ENCODE results near the gene BANP.
"Not testable (repeated sequence)": the region's sequence is repeated elsewhere in the genome, so short reads cannot be mapped to it uniquely, and the experiment has no call there.

Gene BANP

DNA sequence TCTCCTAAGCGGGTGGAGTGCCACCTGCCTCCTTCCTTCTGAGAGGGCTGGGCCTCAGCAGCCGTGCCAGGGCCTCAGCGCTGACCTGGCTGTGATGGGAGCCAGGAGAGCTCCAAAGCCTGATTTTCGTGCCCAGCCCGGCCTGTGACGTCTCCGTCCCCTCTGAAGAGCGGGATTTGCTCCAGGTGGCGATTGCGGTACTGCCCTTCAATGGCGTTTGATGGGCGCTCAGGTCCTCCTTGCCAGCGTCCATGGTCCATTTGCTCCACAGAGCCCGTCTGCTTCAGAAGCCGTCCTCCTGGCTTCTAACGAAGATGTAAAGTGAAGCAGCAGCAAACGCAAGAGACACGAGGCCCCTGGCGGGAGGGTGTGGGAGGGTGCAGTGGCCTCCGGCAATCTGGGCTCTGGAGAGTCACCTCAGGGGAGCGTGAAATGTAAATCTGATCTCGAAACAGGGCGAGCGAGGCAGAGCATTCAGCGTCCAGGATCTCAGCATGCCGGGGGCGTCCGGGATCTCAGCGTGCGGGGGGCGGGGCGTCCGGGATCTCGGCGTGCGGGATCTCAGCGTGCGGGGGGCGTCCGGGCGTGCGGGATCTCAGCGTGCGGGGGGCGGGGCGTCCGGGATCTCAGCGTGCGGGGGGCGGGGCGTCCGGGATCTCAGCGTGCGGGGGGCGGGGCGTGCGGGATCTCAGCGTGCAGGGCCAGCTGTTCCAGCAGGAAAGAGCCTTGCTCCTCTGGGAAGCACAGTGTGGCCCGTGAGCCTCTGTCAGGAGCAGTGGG lies 68.0 kb downstream of the BANP start:
- not testable (repeated sequence) for DNase-seq

DNA sequence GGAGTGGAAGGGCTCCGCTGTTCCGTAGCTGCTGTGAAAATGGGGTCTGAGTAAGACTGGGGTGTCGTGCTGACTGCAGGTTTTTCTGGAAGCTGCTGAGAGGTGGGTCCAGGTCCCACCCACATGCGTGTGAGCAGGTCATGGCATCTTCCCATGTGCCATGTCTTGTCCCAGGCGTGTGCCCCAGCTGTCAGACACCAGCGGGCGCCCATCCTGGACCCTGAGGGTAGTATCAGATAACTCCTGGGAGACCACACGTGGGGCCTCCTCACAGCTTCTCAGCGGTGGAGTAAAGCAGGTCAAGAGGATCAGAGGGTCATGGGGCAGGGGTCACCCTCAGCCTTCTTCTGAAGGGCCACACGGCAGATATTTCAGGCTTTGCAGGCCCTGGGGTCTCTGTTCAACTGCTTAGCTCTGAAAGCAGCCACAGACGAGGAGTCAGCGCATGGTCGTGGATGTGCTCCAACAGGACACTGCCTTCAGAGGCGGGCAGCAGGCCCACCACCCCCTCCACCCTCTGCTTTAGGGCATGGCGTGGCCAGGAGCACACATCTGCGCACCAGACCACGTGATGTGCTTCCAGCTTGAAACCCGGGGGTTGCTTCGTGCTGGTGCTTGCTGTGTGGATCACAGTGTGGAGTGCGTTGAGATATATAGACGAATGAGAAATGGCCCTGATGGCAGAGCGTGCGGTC lies 68.7 kb downstream of the BANP start:
- DNase-seq, result no peak

DNA sequence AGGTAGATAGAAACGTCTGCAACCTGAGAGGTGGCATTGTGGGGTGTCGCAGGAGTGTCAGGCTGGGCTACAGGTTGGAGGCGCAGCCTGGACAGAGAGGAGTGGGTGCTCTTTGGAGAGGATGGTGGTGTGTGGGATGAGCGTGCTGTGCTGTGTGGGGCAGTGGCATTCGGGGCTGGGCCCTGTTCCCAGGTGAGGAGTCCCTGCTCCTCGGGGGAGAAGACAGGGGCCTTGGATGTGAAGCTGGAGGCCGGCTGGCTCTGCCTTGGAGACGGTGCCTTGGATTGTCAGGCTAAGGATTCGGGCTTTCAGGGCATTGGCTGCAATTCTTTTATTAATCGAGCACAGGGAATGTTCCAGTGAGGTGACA lies 69.3 kb downstream of the BANP start:
- no peak for DNase-seq

DNA sequence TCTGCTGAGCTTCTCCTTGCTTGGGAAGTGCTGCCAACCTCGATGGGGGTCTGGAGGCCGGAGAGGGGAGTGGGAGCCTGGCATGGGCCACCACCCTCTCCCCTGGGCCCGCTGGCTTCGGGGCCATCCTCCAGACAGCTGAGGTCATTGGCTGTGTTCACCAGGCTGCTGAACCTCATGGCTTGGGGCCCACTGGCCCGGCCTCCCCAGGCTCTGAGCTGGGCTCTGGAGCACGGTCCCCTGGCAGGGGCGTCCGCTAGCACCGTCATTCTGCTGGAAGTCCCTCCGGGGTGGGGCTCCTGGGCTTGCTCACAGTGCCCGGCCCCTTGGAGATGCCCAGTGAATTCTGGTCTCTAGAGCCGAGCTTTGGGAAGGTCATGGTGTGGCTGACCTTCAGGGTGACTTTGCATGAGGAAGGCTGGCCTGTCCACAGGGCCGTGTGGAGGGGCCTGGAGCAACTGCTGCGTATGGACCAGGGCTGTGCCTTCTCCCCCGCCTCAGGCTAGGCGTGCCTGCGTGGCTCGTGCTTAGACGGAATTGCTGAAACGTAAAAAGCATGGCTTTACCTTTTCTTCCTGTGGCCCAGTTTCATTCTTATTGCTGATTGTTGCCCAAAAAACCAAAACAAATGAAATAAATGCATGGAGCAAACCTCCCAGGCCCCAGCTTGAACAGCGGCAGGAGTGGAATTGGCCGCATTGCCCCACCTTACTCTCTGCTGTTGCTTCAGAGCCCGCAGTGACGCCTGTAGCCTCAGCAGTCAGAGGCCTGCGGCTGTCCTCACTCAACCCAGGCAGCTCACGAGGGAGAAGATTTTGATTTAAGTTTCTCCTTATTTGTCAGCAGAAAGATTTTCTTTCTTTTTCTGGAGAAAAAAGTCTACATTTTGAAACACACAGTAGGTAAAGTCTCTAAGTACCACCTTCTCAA lies 70.1 kb downstream of the BANP start:
- not testable (repeated sequence) for DNase-seq

DNA sequence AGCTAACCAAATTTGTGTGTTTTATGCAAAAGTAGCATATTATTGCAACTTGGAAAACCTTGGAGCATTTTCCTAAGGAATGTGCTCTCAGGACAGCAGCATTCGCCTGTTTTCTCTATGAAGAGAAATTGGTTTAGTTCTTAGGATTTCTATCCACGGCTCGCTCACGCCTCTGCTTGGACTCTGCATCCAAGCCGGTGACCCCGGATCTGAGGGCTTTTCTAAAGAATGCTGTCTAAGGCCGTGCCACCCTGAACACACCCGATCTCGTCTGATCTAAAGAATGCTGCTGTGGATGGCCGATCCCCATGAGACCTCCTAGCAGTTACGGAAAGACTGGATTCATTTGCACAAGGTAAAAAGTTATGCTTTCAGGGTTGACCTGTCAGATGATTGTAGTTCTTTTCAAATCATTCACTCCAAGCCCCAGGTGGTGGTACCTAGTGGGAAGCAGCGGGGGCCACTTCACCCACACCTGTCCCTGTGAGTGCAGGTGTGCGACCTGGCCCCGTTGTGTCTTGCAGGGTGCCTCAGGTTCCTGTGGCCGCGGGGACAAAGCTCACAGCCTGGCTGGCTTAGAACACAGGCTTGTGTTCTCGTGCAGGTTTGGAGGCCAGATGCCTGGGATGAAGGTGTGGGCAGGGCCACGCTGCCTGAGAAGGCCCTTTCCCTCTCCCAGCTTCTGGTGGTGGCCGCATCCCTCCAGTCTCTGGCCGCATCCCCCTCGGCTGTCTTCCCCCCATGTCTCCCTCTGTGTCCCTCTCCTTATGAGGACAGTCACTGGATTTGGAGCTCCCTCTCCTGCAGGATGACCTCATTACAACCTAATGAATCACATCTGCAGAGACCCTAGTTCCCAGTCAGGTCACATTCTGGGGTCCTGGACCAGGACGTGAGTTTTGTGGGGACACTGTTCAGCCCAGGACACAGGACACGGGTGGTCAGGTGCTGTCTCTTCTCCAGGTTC lies 71.1 kb downstream of the BANP start:
- no peak for DNase-seq

DNA sequence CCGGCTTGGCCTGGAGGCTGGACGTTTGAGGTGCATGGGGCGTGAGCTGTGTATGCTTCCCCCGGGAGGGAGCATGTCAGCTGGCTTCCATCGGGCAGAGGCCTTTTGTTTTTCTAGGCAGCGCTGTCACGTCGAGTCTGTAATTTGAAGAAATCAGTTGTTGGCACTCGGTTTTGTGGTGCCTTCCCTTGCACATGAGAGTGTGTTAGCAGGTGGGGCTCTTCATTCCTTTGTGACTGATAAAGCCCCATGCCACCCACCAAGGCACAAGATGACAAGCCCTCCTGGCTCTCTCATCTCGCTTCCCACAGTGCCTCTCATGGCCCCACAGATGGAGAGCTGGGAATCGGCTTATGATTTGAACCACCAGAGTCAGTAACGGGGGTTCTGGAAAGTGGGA lies 72.1 kb downstream of the BANP start:
- DNase-seq, result no peak

- no peak for DNase-seq
Measured at GRCh38 chr16:88023786-88024185, 72.6 kb downstream of the BANP start.

- not testable (repeated sequence) for DNase-seq
Measured at GRCh38 chr16:88024491-88025085, 73.4 kb downstream of the BANP start.

GRCh38 chr16:88025086-88025492 lies 73.9 kb downstream of the BANP start:
- DNase-seq, result not testable (repeated sequence)

- DNase-seq, result not testable (repeated sequence)
Measured at GRCh38 chr16:88025828-88026555, 74.8 kb downstream of the BANP start.

- no peak for DNase-seq
Measured at GRCh38 chr16:88026964-88027938, 76.0 kb downstream of the BANP start.

GRCh38 chr16:88028177-88028930 lies 77.1 kb downstream of the BANP start:
- not testable (repeated sequence) for DNase-seq

GRCh38 chr16:88030498-88030897 lies 79.3 kb downstream of the BANP start:
- no peak for DNase-seq

DNA sequence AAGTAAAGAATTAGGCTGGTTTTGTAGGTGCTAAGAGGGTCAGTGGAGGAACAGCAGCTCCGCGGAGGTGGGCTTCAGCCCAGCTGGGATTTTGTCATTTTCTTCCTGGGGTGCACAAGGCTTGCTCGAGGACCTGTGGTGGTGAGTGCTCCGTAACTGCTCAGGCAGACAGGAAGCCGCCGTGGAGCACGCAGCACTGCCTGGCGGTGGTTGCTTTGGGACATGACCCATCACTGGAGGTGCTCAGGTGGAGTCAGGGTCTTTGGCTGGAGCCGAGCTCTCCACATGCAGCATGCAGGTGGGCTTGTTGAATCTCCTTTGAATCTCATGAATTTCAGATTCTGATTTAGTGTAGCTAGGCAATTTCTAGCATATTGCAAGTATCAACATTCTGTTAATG lies 79.7 kb downstream of the BANP start:
- DNase-seq, result not testable (repeated sequence)

DNA sequence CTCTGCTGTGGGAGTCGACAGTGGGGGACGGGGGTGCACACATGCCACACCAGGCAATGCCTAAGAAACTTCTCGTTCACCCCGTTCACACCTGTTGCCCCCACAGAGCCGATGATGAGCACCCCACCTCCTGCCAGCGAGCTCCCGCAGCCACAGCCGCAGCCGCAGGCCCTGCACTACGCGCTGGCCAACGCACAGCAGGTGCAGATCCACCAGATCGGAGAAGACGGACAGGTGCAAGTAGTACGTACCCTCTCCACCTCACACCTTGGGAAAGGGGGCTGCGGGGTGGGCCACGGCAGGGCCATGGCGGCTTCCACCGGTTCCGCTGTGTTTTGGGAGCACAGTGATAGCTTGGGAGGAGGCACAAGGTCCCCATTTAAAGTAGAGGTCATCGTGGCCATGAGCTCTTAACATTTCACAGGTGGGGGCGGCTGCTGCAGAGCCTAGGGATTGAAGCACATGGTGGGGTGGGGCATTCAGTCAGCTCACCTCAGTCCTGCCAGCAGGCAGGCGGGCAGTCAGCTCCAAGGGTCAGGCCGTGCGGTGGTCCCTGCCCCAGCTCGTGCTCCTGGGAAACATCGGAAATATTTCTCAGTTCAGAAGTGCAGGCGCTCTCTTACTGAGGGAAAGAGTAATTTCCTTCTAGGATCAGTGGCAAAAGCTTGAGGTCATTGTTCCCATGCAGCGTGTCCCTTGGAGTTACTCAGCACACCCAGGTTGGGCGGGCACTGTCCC lies 81.9 kb downstream of the BANP start:
- not testable (repeated sequence) for DNase-seq

GRCh38 chr16:88034770-88035169 lies 83.5 kb downstream of the BANP start:
- DNase-seq, result no peak

DNA sequence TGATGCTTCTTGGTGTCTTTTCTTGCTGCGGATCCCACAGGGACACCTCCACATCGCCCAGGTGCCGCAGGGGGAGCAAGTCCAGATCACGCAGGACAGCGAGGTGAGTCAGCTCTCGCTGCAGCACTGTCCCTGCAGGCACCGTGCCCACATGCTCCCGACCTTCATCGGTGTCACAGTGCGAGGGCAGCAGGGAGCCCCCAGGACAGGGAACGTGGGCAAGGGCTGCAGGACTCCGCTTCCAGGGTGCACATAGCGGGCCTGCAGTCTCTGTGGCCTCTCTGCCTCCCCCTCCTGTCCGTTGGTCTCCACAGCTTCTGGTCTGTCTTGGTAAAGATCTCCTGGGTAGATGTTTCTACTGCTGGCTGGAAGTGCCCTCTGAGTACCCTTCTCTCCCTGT lies 84.1 kb downstream of the BANP start:
- no peak for DNase-seq

All from SHP77 treated with DMSO at 0.1 percent for 48 hours (cell line).